Measurements from ENCODE around the gene SFXN2. TPM values are rescaled to one million over a fixed set of nuclear protein-coding genes. Genes with fewer than 3 reads are reported as not detected.

Gene SFXN2
- total RNA-seq, 1 donor from 2014 or later, result 9.1 TPM

- Histone ChIP-seq H3K9ac (ENCODE audit: low read length) (peak overlapping the region; percentile 95), H3K4me1 (ENCODE audit: insufficient read depth, low read length) (peaks cover 8% of the 10 kb centered on the region), H3K9me3 (ENCODE audit: insufficient read depth, low read depth, low read length) (no peaks in the 10 kb centered on the region), H3K4me2 (ENCODE audit: low read length) (peak overlapping the region; percentile 100), H4K20me1 (ENCODE audit: insufficient read depth, low read length) (peaks cover 23% of the 10 kb centered on the region), H3K4me3 (ENCODE audit: insufficient read depth, low read depth, low read length) (peak overlapping the region; percentile 100), H3K27me3 (ENCODE audit: insufficient read depth, low read length) (no peaks in the 10 kb centered on the region), H3K36me3 (ENCODE audit: insufficient read depth, low read length) (no peaks in the 10 kb centered on the region), H3K27ac (ENCODE audit: low read depth, low read length) (no peak overlapping the region), H2AFZ (ENCODE audit: low read depth, low read length) (no peak overlapping the region), H3K79me2 (ENCODE audit: insufficient read depth, low read length) (peaks cover 56% of the 10 kb centered on the region)
- FAIRE-seq (no peak), DNase-seq (ENCODE audit: low read depth) (no peak)
- Mint-ChIP-seq H3K27ac (ENCODE audit: unreplicated experiment) (peak overlapping the region; percentile 91), H3K9me3 (ENCODE audit: unreplicated experiment) (no peaks in the 10 kb centered on the region), H3K4me1 (ENCODE audit: low read depth, unreplicated experiment) (peaks cover 29% of the 10 kb centered on the region), H3K36me3 (ENCODE audit: low read depth, unreplicated experiment) (peaks cover 1% of the 10 kb centered on the region), H3K4me3 (ENCODE audit: unreplicated experiment) (peak overlapping the region; percentile 99), H3K27me3 (ENCODE audit: low read depth, unreplicated experiment) (no peaks in the 10 kb centered on the region)
- no peak for TF ChIP-seq EZH2 (IDR thresholded peaks at IDR 0.05; ENCODE audit: insufficient read depth, low read length)
- no peak for TF ChIP-seq CTCF (IDR thresholded peaks at IDR 0.05; ENCODE audit: insufficient read depth, low read depth, low read length)
Observed at GRCh38 chr10:102745157-102745556, 30.7 kb downstream of the SFXN2 start.

DNA sequence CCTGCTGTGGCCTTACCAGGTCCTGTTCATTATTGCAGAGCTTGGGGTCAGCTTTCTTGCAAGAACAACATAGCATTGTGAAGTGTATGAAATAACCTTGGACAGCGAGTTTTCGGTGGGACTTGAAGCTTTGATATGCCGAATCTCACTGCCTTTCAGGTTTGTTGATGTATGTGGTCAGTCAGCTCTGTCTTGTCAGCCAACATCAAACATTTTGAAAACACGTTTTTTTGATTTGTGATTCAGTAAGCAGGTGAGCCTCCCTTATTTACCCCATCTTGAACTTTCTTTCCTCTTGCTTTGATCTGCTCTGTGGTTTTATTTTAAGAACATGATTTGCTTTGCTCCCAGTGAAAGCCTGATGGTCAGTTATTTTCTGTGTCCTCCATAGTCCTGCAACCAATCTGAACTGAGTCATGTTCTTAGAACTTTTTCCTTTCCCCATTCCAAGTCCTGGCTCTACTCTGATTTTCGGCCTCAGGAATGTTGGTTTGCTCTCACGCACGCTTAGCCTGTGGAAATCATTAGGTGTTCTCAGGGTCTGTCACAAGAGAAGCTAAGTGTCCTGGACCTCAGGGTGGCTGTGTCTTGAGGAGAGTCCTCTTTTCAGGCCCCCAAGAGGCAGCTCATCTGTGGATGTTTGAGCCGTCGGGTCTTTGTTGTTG, 38.0 kb downstream of the SFXN2 start:
- Mint-ChIP-seq H3K4me3 (ENCODE audit: unreplicated experiment) (peak overlapping the region; percentile 46), H3K27me3 (ENCODE audit: low read depth, unreplicated experiment) (no peaks in the 10 kb centered on the region), H3K27ac (ENCODE audit: unreplicated experiment) (peak overlapping the region; percentile 8), H3K4me1 (ENCODE audit: low read depth, unreplicated experiment) (peaks cover 27% of the 10 kb centered on the region), H3K36me3 (ENCODE audit: low read depth, unreplicated experiment) (peaks cover 2% of the 10 kb centered on the region), H3K9me3 (ENCODE audit: unreplicated experiment) (no peaks in the 10 kb centered on the region)
- Histone ChIP-seq H3K36me3 (ENCODE audit: insufficient read depth, low read length) (no peaks in the 10 kb centered on the region), H3K9ac (ENCODE audit: low read length) (peak overlapping the region; percentile 73), H3K27ac (ENCODE audit: low read depth, low read length) (peak overlapping the region; percentile 93), H3K27me3 (ENCODE audit: insufficient read depth, low read length) (no peaks in the 10 kb centered on the region), H3K4me2 (ENCODE audit: low read length) (peak overlapping the region; percentile 68), H3K4me1 (ENCODE audit: insufficient read depth, low read length) (peaks cover 21% of the 10 kb centered on the region), H2AFZ (ENCODE audit: low read depth, low read length) (no peak overlapping the region), H4K20me1 (ENCODE audit: insufficient read depth, low read length) (peaks cover 44% of the 10 kb centered on the region), H3K79me2 (ENCODE audit: insufficient read depth, low read length) (peaks cover 62% of the 10 kb centered on the region), H3K9me3 (ENCODE audit: insufficient read depth, low read depth, low read length) (no peaks in the 10 kb centered on the region), H3K4me3 (ENCODE audit: insufficient read depth, low read depth, low read length) (peak overlapping the region; percentile 16)
- TF ChIP-seq EZH2 (IDR thresholded peaks at IDR 0.05; ENCODE audit: insufficient read depth, low read length) (no peak), CTCF (IDR thresholded peaks at IDR 0.05; ENCODE audit: insufficient read depth, low read depth, low read length) (no peak)
- DNase-seq (ENCODE audit: low read depth) (peak; percentile 95), FAIRE-seq (peak; percentile 23)
